Right lobe of liver (tissue), 6 donors: ENCODE data around the gene SPP1. TPM values are rescaled to one million over a fixed set of nuclear protein-coding genes. Genes with fewer than 3 reads are reported as not detected.

Experiments used
- ATAC-seq, 4 donors: fragments of 200-7000 bp; cut with Tn5 transposase; one replicate each; pipeline ENCODE4 v1.9.1; 2020; ENCODE audit warnings: mild to moderate bottlenecking in 4 of 4, moderate library complexity in 4 of 4
- DNase-seq, 3 donors: peaks; one replicate each; pipeline ENCODE4 v3.0.0-alpha.2; 2020
- H3K27ac ChIP-seq, 3 donors: fragments of 200-600 bp; one replicate each; pipeline ENCODE4 v1.8.0; 2022
- H3K27me3 ChIP-seq, 2 donors: fragments of 200-600 bp; one replicate each; pipeline ENCODE4 v1.8.0; 2022
- H3K36me3 ChIP-seq, 4 donors: fragments of 200-600 bp; sonication (generic) in 1 of 4; one replicate each; pipeline versions ENCODE4 v1.5.1 to v1.8.0; 2017 to 2022; ENCODE audit warnings: control low read depth in 1 of 4
- H3K4me1 ChIP-seq, 4 donors: fragments of 200-600 bp; sonication (generic) in 1 of 4; one replicate each; pipeline versions ENCODE4 v1.5.1 to v1.8.0; 2017 to 2022; ENCODE audit warnings: control low read depth in 1 of 4
- H3K4me3 ChIP-seq, 3 donors: fragments of 200-600 bp; one replicate each; pipeline ENCODE4 v1.8.0; 2022
- H3K9me3 ChIP-seq, 4 donors: fragments of 200-600 bp; sonication (generic) in 1 of 4; one replicate each; pipeline versions ENCODE4 v1.5.1 to v1.8.0; 2017 to 2022; ENCODE audit warnings: control low read depth in 1 of 4
- CTCF ChIP-seq, 4 donors: fragments of 200-600 bp in 3 of 4; fragments of 450-650 bp in 1 of 4; IDR thresholded peaks; one replicate each; pipeline versions ENCODE4 v1.5.1 to v1.8.0; 2016 to 2022; ENCODE audit warnings: antibody characterized with exemption in 4 of 4, mild to moderate bottlenecking in 2 of 4
- POLR2A ChIP-seq: fragments of 450-650 bp; IDR thresholded peaks from one replicate; pipeline ENCODE4 v1.6.1; 2017; ENCODE audit warnings: antibody characterized with exemption, mild to moderate bottlenecking
- WGBS: methylation state at CpG from one replicate; pipeline ENCODE4 v1.1.6; 2018; ENCODE audit warnings: low coverage, low lambda C conversion rate; ENCODE audit not compliant: insufficient coverage; ENCODE audit errors: missing lambda C conversion rate; 5-methylcytosine and 5-hydroxymethylcytosine counted together
- intact Hi-C, 2 donors: fragments of 100-400 bp; cut with DNase I; formaldehyde crosslinking; loops; one replicate each; pipeline versions ENCODE4 v1.11.2 to v1.14.1; 2022
- total RNA-seq, 6 experiments: library from RNA; depleted of rRNA in 2 of 6; stranded (reverse); fragments of >200 nt in 2 of 6; fragmentation: NEBNext Ultra II Directional in 3 of 6; extraction: Animal tissue kit (Norgen Biotek cat#: 25700) in 3 of 6; gene quantifications; one replicate each; pipeline versions ENCODE4 v1.1.0 to v1.2.4, GENCODE V29; 2016 to 2023
- donor health status: DM: no; HTN: yes; CAD: no.
- donor health status: DM: no; HTN: no; CAD: no.
- donor health status: DM: no; HTN: no; CAD: no.
- donor health status: DM: no; HTN: yes; CAD: no.
- donor health status: DM: no; HTN: yes; CAD: no.

Gene SPP1
- total RNA-seq, 6 experiments from 2014 or later = 6.0 to 240 (median 15.5) TPM

- TF ChIP-seq POLR2A = no peak
- TF ChIP-seq CTCF (IDR thresholded peaks at IDR 0.05) = no peak
- intact Hi-C loops = no loop called here
- Histone ChIP-seq H3K4me3 (no peak overlapping the region), H3K4me1 (peaks cover 0 to 7% (median 3%) of the 10 kb centered on the region in 4 donors), H3K36me3 (no peaks in the 10 kb centered on the region), H3K27me3 (no peaks in the 10 kb centered on the region), H3K27ac (no peak overlapping the region), H3K9me3 (no peaks in the 10 kb centered on the region)
- ATAC-seq (no peak), DNase-seq (no peak)
- 68% methylated on average over 1 of the region's 1 CpG for WGBS
These were observed 4.3 kb downstream of the SPP1 start for GRCh38 chr4:87979810-87980209.

GRCh38 chr4:87981486-87981885 lies 6.0 kb downstream of the SPP1 start:
- no peaks in the 10 kb centered on the region for H3K4me1 ChIP-seq
- H3K4me3 ChIP-seq = no peak overlapping the region
- DNase-seq = no peak
- 71% methylated on average over 6 of the region's 8 CpGs for WGBS
- no peaks in the 10 kb centered on the region for H3K9me3 ChIP-seq
- TF ChIP-seq CTCF (IDR thresholded peaks at IDR 0.05) = no peak
- TF ChIP-seq POLR2A = no peak
- H3K36me3 ChIP-seq = no peaks in the 10 kb centered on the region
- H3K27ac ChIP-seq = no peak overlapping the region
- H3K27me3 ChIP-seq = no peaks in the 10 kb centered on the region
- no peak for ATAC-seq
- intact Hi-C loops = no loop called here

- DNase-seq (no peak), ATAC-seq (no peak)
- no peaks in the 10 kb centered on the region for H3K9me3 ChIP-seq
- H3K4me1 ChIP-seq = no peaks in the 10 kb centered on the region
- H3K27ac ChIP-seq = no peak overlapping the region
- intact Hi-C loops = no loop called here
- no peak for TF ChIP-seq CTCF (IDR thresholded peaks at IDR 0.05)
- no peak for TF ChIP-seq POLR2A
- 30% methylated on average over 1 of the region's 1 CpG for WGBS
- H3K27me3 ChIP-seq = no peaks in the 10 kb centered on the region
- no peaks in the 10 kb centered on the region for H3K36me3 ChIP-seq
- no peak overlapping the region for H3K4me3 ChIP-seq
These were observed 6.5 kb downstream of the SPP1 start for GRCh38 chr4:87982036-87982435.

- H3K36me3 ChIP-seq = no peaks in the 10 kb centered on the region
- H3K9me3 ChIP-seq = no peaks in the 10 kb centered on the region
- TF ChIP-seq CTCF (IDR thresholded peaks at IDR 0.05) (no peak), POLR2A (no peak)
- intact Hi-C loops = no loop called here
- no peaks in the 10 kb centered on the region for H3K27me3 ChIP-seq
- no peak for ATAC-seq
- H3K27ac ChIP-seq = no peak overlapping the region
- no peak overlapping the region for H3K4me3 ChIP-seq
- H3K4me1 ChIP-seq = no peaks in the 10 kb centered on the region
- DNase-seq = no peak
- 72% methylated on average over 13 of the region's 13 CpGs for WGBS
These were observed 7.0 kb downstream of the SPP1 start for GRCh38 chr4:87982446-87983010.

GRCh38 chr4:87983996-87984395 lies 8.5 kb downstream of the SPP1 start:
- no peaks in the 10 kb centered on the region for H3K4me1 ChIP-seq
- H3K27ac ChIP-seq = no peak overlapping the region
- no peak overlapping the region for H3K4me3 ChIP-seq
- intact Hi-C loops = no loop called here
- 84% methylated on average over 2 of the region's 2 CpGs for WGBS
- no peak for DNase-seq
- no peak for ATAC-seq
- H3K36me3 ChIP-seq = no peaks in the 10 kb centered on the region
- H3K9me3 ChIP-seq = no peaks in the 10 kb centered on the region
- TF ChIP-seq CTCF (IDR thresholded peaks at IDR 0.05) = no peak
- TF ChIP-seq POLR2A = no peak
- H3K27me3 ChIP-seq = no peaks in the 10 kb centered on the region
